ENCODE measurements around the gene HSPA12A.

Gene HSPA12A

GRCh38 chr10:116696919-116697318 lies 45.4 kb downstream of the HSPA12A start:
- TF ChIP-seq CTCF (IDR thresholded peaks at IDR 0.05; ENCODE audit: low read depth, low read length, missing control alignments) = no peak
- no peak overlapping the region for H3K4me3 ChIP-seq (ENCODE audit: low read depth, low read length)
- H3K27me3 ChIP-seq (replicated peaks) = no peaks in the 10 kb centered on the region
- H3K27ac ChIP-seq = no peak overlapping the region
- no peak for DNase-seq
- in situ Hi-C loops (cut with HindIII; ENCODE audit: low pct_ligation_motif_present, low sequenced_read_pairs) = loop anchor here (25.0 kb wide), 2 partner anchors 90 to 465 kb away; no protein-coding TSS in a partner anchor
- H3K36me3 ChIP-seq (replicated peaks) = no peaks in the 10 kb centered on the region

GRCh38 chr10:116694927-116695268 lies 47.5 kb downstream of the HSPA12A start:
- no peak for TF ChIP-seq CTCF (IDR thresholded peaks at IDR 0.05; ENCODE audit: low read depth, low read length, missing control alignments)
- no peak overlapping the region for H3K4me3 ChIP-seq (ENCODE audit: low read depth, low read length)
- no peak overlapping the region for H3K27ac ChIP-seq
- no peaks in the 10 kb centered on the region for H3K27me3 ChIP-seq (replicated peaks)
- in situ Hi-C loops (cut with HindIII; ENCODE audit: low pct_ligation_motif_present, low sequenced_read_pairs) = loop anchor here (25.0 kb wide), 2 partner anchors 92 to 467 kb away; no protein-coding TSS in a partner anchor
- DNase-seq = no peak
- no peaks in the 10 kb centered on the region for H3K36me3 ChIP-seq (replicated peaks)

GRCh38 chr10:116694243-116694926 lies 48.0 kb downstream of the HSPA12A start:
- no peak overlapping the region for H3K4me3 ChIP-seq (ENCODE audit: low read depth, low read length)
- no peaks in the 10 kb centered on the region for H3K36me3 ChIP-seq (replicated peaks)
- TF ChIP-seq CTCF (IDR thresholded peaks at IDR 0.05; ENCODE audit: low read depth, low read length, missing control alignments) = no peak
- in situ Hi-C loops (cut with HindIII; ENCODE audit: low pct_ligation_motif_present, low sequenced_read_pairs) = loop anchor here (25.0 kb wide), 2 partner anchors 93 to 468 kb away; no protein-coding TSS in a partner anchor
- no peak for DNase-seq
- H3K27ac ChIP-seq = no peak overlapping the region
- no peaks in the 10 kb centered on the region for H3K27me3 ChIP-seq (replicated peaks)

- Histone ChIP-seq H3K27ac (no peak overlapping the region), H3K27me3 (replicated peaks) (no peaks in the 10 kb centered on the region), H3K4me3 (ENCODE audit: low read depth, low read length) (no peak overlapping the region), H3K36me3 (replicated peaks) (no peaks in the 10 kb centered on the region)
- TF ChIP-seq CTCF (IDR thresholded peaks at IDR 0.05; ENCODE audit: low read depth, low read length, missing control alignments) = no peak
- in situ Hi-C loops (cut with HindIII; ENCODE audit: low pct_ligation_motif_present, low sequenced_read_pairs) = loop anchor here (25.0 kb wide), 2 partner anchors 95 to 470 kb away; no protein-coding TSS in a partner anchor
- no peak for DNase-seq
Observed at GRCh38 chr10:116692225-116692624, 50.1 kb downstream of the HSPA12A start.

GRCh38 chr10:116691635-116692034 lies 50.7 kb downstream of the HSPA12A start:
- in situ Hi-C loops (cut with HindIII; ENCODE audit: low pct_ligation_motif_present, low sequenced_read_pairs) = loop anchor here (25.0 kb wide), 2 partner anchors 96 to 471 kb away; no protein-coding TSS in a partner anchor
- TF ChIP-seq CTCF (IDR thresholded peaks at IDR 0.05; ENCODE audit: low read depth, low read length, missing control alignments) = no peak
- no peak for DNase-seq

More at GRCh38 chr10:116691635-116692034, 50.7 kb downstream of the HSPA12A start:
- Histone ChIP-seq H3K27me3 (replicated peaks) (no peaks in the 10 kb centered on the region), H3K4me3 (ENCODE audit: low read depth, low read length) (no peak overlapping the region), H3K27ac (no peak overlapping the region), H3K36me3 (replicated peaks) (no peaks in the 10 kb centered on the region)
